Fibroblast of lung (primary cell): Measurements from ENCODE around the gene CHST3.

Experiments used
- CTCF ChIP-seq, 2 donors: IDR thresholded peaks in 1 of 2; conservative IDR thresholded peaks in 1 of 2; 1 replicate in 1 of 2; 2 replicates in 1 of 2; pipeline ENCODE4 v1.5.1; 2011 to 2012; ENCODE audit warnings: low read length in 2 of 2, control low read depth in 1 of 2, inconsistent platforms in 1 of 2, low read depth in 1 of 2, mild to moderate bottlenecking in 1 of 2
- EZH2 ChIP-seq: IDR thresholded peaks from 2 replicates; pipeline ENCODE4 v1.5.1; 2012; ENCODE audit warnings: low read length, control low read depth, mild to moderate bottlenecking; ENCODE audit errors: missing control alignments

GRCh38 chr10:72050873-72051272 lies 86.7 kb downstream of the CHST3 start:
- TF ChIP-seq CTCF (conservative IDR thresholded peaks at IDR 0.05 in 1 of 2, IDR thresholded peaks at IDR 0.05 in 1 of 2; ENCODE audit: low read depth in 1 of 2, low read length in 2 of 2), result no peak
- no peak for TF ChIP-seq EZH2
